K562 (cell line): ENCODE data around the gene ZSCAN12. TPM values are rescaled to one million over a fixed set of nuclear protein-coding genes. Genes with fewer than 3 reads are reported as not detected.

ENCODE experiments used
- EGR1 ChIP-seq: fragments of 450-650 bp; conservative IDR thresholded peaks from 2 replicates; pipeline ENCODE4 v1.6.1; 2017; ENCODE audit warnings: mild to moderate bottlenecking
- HDAC8 ChIP-seq: fragments of 450-650 bp; IDR thresholded peaks from 2 replicates; pipeline ENCODE4 v1.6.1; 2016; ENCODE audit warnings: mild to moderate bottlenecking, missing genetic modification characterization, moderate library complexity, missing compliant biosample characterization
- ILK ChIP-seq: fragments of 450-650 bp; IDR thresholded peaks from 2 replicates; pipeline ENCODE4 v1.6.1; 2016; ENCODE audit warnings: missing genetic modification characterization, low read depth, mild to moderate bottlenecking, missing compliant biosample characterization, moderate library complexity, borderline replicate concordance
- MEF2D ChIP-seq: conservative IDR thresholded peaks from 2 replicates; pipeline ENCODE4 v1.6.1; 2016; ENCODE audit warnings: low read depth, missing genetic modification characterization, missing compliant biosample characterization
- NBN ChIP-seq: fragments of 450-650 bp; IDR thresholded peaks from 2 replicates; pipeline ENCODE4 v1.6.1; 2016; ENCODE audit warnings: low read depth, mild to moderate bottlenecking
- RBM17 ChIP-seq: fragments of 200-400 bp; formaldehyde crosslinking; IDR thresholded peaks from 2 replicates; pipeline ENCODE4 v1.6.1; 2017; ENCODE audit warnings: low read depth, mild to moderate bottlenecking, low read length, borderline replicate concordance
- RREB1 ChIP-seq: fragments of 250-450 bp; sonication (Bioruptor Pico); IDR thresholded peaks from 2 replicates; pipeline ENCODE4 v1.4.0; 2020
- TCF7 ChIP-seq: sonication (generic); IDR thresholded peaks from 2 replicates; pipeline ENCODE4 v1.6.1; 2016; ENCODE audit warnings: antibody characterized with exemption, borderline replicate concordance
- TEAD4 ChIP-seq, 2 experiments: sonication (generic) in 1 of 2; formaldehyde crosslinking in 1 of 2; IDR thresholded peaks; 2 replicates each; pipeline versions ENCODE4 v1.6.1 to v1.8.0; 2012 to 2022; ENCODE audit warnings: borderline replicate concordance in 1 of 2, inconsistent platforms in 1 of 2, low read length in 1 of 2, mild to moderate bottlenecking in 1 of 2, missing genetic modification reagents in 1 of 2
- THRB ChIP-seq: fragments of 450-650 bp; formaldehyde crosslinking; conservative IDR thresholded peaks from 2 replicates; pipeline ENCODE4 v1.4.0; 2022; ENCODE audit warnings: mild to moderate bottlenecking, missing genetic modification characterization
- ZKSCAN8 ChIP-seq: fragments of 200-800 bp; sonication (Bioruptor generic); IDR thresholded peaks from 2 replicates; pipeline ENCODE4 v1.6.1; 2016; ENCODE audit warnings: missing genetic modification characterization, missing compliant biosample characterization
- ZNF197 ChIP-seq: fragments of 200-800 bp; sonication (Bioruptor generic); IDR thresholded peaks from 2 replicates; pipeline ENCODE4 v1.6.1; 2016; ENCODE audit warnings: low read depth, missing genetic modification characterization, missing compliant biosample characterization
- ZNF23 ChIP-seq: fragments of 250-450 bp; sonication (Bioruptor Pico); IDR thresholded peaks from 2 replicates; pipeline ENCODE4 v1.4.0; 2020; ENCODE audit warnings: mild to moderate bottlenecking
- ZNF324 ChIP-seq: fragments of 250-450 bp; sonication (Bioruptor Pico); IDR thresholded peaks from 2 replicates; pipeline ENCODE4 v1.4.0; 2020; ENCODE audit warnings: mild to moderate bottlenecking
- polyA plus RNA-seq, 8 experiments: library from polyadenylated mRNA; depleted of rRNA in 4 of 8; stranded (reverse) in 5 of 8; unstranded in 3 of 8; fragments of >200 nt; fragmentation: Nextera tagmentation in 2 of 8; fragmentation: Illumina TruSeq in 1 of 8; extraction: Ambion mirVana in 2 of 8; extraction: Trizol in 1 of 8; gene quantifications; 2 replicates each; pipeline versions ENCODE4 v1.2.1 to v1.2.3, GENCODE V29; 2011 to 2014; ENCODE audit warnings: inconsistent platforms in 1 of 8, missing spikeins in 1 of 8
- total RNA-seq, 7 experiments: library from RNA; depleted of rRNA in 6 of 7; stranded (reverse); fragments of >200 nt in 6 of 7; fragmentation: Illumina TruSeq in 2 of 7; extraction: Trizol in 2 of 7; gene quantifications; 2 replicates each; pipeline versions ENCODE4 v1.2.1 to v1.2.3, GENCODE V29; 2011 to 2021; ENCODE audit warnings: low replicate concordance in 1 of 7
- TF ChIP-seq, protein P1 (sequence below): IDR thresholded peaks from 2 replicates; pipeline ENCODE4 v1.6.1; 2011; ENCODE audit warnings: borderline replicate concordance, low read depth, mild to moderate bottlenecking, moderate library complexity, low read length; ENCODE audit not compliant: insufficient read depth, poor library complexity, severe bottlenecking

ZSCAN12 gene
- total and polyA plus RNA-seq, 9 of the 15 experiments (the other 6 are each of a cell fraction or from before 2014, with no cell fraction given), result 2.5 to 19.6 (median 12.5) TPM

DNA sequence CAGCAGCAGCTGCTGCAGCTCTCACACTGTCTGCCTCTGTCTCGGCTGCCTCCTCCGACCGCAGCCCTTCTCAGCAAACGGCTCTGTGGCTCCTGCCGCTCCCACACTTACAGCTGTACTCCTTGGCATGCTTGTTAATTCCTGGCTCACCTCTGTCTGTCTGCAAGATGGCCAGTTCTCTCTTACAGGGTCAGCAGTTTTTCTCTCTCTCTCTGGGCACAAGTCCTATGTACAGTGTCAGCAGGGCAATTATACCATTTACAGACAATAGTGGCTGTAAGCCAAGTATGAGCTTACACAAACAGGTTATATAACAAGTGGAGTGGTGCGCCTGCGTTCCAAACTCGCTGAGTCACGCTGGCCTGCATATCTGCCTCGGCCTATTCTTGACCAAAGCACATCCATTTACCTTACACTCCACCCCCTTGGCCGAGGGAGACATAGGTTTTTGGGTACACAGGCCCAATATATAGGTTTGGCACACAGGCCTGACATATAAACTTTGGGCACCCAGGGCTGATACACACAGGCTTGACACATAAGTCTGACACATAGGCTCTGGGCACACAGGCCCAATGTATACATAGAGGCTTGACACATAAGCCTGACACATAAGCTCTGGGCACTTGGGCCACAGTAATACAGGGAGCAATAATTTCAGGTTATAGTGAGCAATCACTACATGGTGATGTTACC lies 45.4 kb downstream of the ZSCAN12 start (continued):
- TF ChIP-seq THRB (CRISPR knock-in tag) (peak; percentile 98), EGR1 (no peak), ZNF23 (CRISPR knock-in tag) (peak; percentile 89), RREB1 (CRISPR knock-in tag) (peak; percentile 98), ZKSCAN8 (CRISPR knock-in tag) (peak; percentile 97), NBN (peak; percentile 75; the same call in 1 of the 2 replicates), HDAC8 (tag) (peak; percentile 99), RBM17 (no peak), ZNF324 (peak; percentile 81), TCF7 (no peak), ILK (tag) (peak; percentile 84), MEF2D (tag) (peak; percentile 99), ZNF197 (CRISPR knock-in tag) (peak; percentile 99), TEAD4 (IDR thresholded peaks at IDR 0.05; ENCODE audit: low read length) (peak; percentile 60), TEAD4 (CRISPR knock-in tag; IDR thresholded peaks at IDR 0.05; ENCODE audit: borderline replicate concordance) (no peak)
- TF ChIP-seq, protein P1, sequence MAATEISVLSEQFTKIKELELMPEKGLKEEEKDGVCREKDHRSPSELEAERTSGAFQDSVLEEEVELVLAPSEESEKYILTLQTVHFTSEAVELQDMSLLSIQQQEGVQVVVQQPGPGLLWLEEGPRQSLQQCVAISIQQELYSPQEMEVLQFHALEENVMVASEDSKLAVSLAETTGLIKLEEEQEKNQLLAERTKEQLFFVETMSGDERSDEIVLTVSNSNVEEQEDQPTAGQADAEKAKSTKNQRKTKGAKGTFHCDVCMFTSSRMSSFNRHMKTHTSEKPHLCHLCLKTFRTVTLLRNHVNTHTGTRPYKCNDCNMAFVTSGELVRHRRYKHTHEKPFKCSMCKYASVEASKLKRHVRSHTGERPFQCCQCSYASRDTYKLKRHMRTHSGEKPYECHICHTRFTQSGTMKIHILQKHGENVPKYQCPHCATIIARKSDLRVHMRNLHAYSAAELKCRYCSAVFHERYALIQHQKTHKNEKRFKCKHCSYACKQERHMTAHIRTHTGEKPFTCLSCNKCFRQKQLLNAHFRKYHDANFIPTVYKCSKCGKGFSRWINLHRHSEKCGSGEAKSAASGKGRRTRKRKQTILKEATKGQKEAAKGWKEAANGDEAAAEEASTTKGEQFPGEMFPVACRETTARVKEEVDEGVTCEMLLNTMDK, result no peak
